GM10266 (cell line): ENCODE measurements around the gene NUDT22.

Experiments used
- DNase-seq: peaks from one replicate; pipeline ENCODE4 v3.0.0; 2012; ENCODE audit errors: extremely low spot score
- CTCF ChIP-seq: IDR thresholded peaks from 2 replicates; pipeline ENCODE4 v1.5.1; 2012; ENCODE audit warnings: mild to moderate bottlenecking, low read depth; ENCODE audit not compliant: control insufficient read depth, insufficient read depth; ENCODE audit errors: missing control alignments

NUDT22 gene

GRCh38 chr11:64269540-64270220 lies 43.6 kb downstream of the NUDT22 start:
- peak; percentile 92 for DNase-seq
- no peak for TF ChIP-seq CTCF

GRCh38 chr11:64275031-64275800 lies 49.1 kb downstream of the NUDT22 start:
- DNase-seq, result no peak
- no peak for TF ChIP-seq CTCF

DNA sequence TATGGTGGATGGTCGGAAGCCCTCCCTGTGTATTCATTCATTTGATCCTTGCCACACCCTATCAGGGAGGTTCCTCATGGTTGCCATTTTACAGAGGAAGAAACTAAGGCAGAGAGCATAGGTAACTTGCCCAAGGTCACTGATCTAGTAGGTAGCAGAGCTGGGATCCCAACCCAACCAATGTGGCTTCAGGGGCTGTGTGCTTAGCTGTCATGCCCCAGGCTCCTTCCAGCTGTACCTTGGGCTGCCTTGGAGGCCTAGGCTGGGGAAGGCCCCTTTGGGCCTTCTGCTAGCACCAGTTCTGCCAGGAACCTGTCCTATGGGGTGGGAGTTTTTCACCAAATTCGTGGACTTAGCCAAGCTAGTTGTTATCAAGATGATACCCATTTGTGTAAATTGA lies 49.8 kb downstream of the NUDT22 start:
- DNase-seq, result no peak
- TF ChIP-seq CTCF, result no peak

DNA sequence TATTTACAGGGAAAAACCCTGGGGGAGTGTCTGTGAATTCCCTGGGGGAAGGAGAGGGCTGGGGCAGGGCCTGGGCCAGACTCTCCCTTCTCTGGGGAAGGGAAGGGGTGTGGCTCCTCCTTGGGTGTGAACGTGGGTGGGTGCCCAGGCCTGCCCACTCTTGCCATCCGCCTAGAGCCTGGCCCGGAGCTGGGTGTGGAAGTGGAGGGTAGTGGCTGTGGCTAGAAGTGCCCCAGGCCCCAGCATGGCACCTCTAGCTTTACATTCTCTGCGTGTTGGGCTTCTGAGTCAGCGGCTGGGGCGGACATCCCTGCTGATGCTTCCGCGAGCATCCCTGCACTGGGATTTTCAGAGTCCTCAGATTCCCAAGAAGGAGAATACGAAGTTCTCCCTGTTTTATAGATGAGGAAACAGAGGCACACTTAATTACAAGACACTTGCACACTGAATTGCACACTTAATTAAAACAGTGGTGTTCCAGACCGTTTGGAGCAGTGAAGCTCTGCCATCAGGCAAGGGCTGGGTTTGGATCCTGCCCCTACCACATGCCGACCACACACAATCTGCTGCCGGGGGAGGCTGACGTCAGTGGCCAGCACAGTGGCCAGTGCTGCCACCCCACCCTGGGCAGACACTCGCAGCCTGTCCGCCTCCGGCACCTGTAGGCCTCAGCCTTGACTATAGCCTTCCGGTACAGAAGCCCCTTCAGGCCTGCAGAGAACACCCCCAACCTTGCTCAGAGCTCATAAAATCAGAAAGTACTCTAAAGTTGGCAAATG lies 50.8 kb downstream of the NUDT22 start:
- TF ChIP-seq CTCF, result no peak
- DNase-seq, result no peak

GRCh38 chr11:64278576-64279190 lies 52.6 kb downstream of the NUDT22 start:
- no peak for DNase-seq
- TF ChIP-seq CTCF, result no peak
